ENCODE data around the gene SLC36A3.
"Not testable (repeated sequence)": the region's sequence is repeated elsewhere in the genome, so short reads cannot be mapped to it uniquely, and the experiment has no call there.

The SLC36A3 gene

DNA sequence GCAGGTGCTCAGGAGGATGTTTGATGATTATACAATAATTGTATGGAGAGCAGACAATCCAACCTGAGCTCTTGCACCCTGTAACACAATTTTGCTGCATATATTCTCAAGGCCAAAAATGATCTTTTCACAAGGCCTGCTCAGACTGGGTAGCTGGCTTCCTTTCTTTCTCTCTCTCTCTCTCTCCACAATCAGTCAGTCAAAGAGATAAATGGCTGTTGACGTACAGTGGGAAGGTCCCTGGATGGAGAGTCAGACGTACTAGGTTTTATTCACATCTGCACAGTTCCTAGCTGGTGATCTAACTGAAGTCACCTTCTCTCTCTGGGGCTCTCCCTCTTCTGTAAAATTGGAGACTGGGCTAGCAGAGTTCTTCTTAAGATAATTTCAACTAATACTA, 24.0 kb upstream of the SLC36A3 start:
- H3K36me3 ChIP-seq (ENCODE audit: insufficient read depth, low read length): no peaks in the 10 kb centered on the region
- H3K79me2 ChIP-seq (ENCODE audit: control insufficient read depth, insufficient read depth, low read length, unreplicated experiment): no peaks in the 10 kb centered on the region
- H2AFZ ChIP-seq (ENCODE audit: low read length, unreplicated experiment): no peak overlapping the region
- H3K27me3 ChIP-seq (ENCODE audit: insufficient read depth, low read length): peaks cover 64% of the 10 kb centered on the region
- H3K4me1 ChIP-seq (ENCODE audit: control insufficient read depth, insufficient read depth, low read length, unreplicated experiment): no peaks in the 10 kb centered on the region
- no peak overlapping the region for H3K27ac ChIP-seq (ENCODE audit: low read depth, low read length)
- H3K4me3 ChIP-seq (ENCODE audit: low read depth, low read length): no peak overlapping the region

DNA sequence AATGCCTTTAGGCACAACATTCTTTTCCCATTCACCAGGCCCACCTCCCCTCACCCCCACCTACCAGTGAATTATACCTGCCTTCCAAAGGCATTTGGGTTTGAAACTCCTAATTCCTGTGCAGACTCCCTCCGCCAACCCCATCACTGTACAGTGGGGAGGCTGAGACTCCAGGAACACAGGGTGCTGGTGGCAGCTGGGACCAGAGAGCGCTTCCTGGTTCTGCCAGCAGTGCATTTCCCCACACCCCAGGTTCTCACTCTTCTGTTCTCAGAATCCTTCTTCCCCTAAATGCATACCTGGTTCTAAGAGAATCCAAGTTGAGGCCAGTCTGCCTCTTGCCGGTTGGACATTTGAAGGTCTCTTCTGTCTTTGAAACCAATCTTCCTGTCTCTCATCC, 22.7 kb upstream of the SLC36A3 start:
- H3K27ac ChIP-seq (ENCODE audit: low read depth, low read length): no peak overlapping the region
- H3K4me3 ChIP-seq (ENCODE audit: low read depth, low read length): no peak overlapping the region
- H3K4me1 ChIP-seq (ENCODE audit: control insufficient read depth, insufficient read depth, low read length, unreplicated experiment): no peaks in the 10 kb centered on the region
- no peak overlapping the region for H2AFZ ChIP-seq (ENCODE audit: low read length, unreplicated experiment)
- no peaks in the 10 kb centered on the region for H3K36me3 ChIP-seq (ENCODE audit: insufficient read depth, low read length)
- H3K79me2 ChIP-seq (ENCODE audit: control insufficient read depth, insufficient read depth, low read length, unreplicated experiment): no peaks in the 10 kb centered on the region
- H3K27me3 ChIP-seq (ENCODE audit: insufficient read depth, low read length): peaks cover 65% of the 10 kb centered on the region

DNA sequence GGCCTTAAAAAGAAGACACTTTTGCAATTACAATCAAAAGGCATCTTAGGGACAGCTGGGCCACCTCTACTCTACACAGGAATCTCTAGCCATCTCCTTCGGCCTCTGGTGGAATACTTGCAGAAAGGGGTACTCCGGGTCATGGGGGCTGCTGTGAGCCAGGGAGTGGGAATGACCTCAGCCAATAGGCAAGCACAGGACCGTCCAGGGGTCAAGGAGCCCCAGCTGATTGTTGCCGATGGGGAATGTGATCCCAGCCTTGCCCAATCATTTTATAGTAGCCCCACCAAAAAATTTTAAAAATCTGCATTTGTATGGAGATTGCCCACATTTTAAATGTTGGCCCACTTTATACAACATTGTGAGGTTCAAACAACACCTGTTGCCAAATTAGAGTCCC, 16.9 kb upstream of the SLC36A3 start:
- Histone ChIP-seq H3K4me1 (ENCODE audit: control insufficient read depth, insufficient read depth, low read length, unreplicated experiment) (no peaks in the 10 kb centered on the region), H3K79me2 (ENCODE audit: control insufficient read depth, insufficient read depth, low read length, unreplicated experiment) (no peaks in the 10 kb centered on the region), H3K27me3 (ENCODE audit: insufficient read depth, low read length) (peaks cover 20% of the 10 kb centered on the region), H2AFZ (ENCODE audit: low read length, unreplicated experiment) (no peak overlapping the region), H3K36me3 (ENCODE audit: insufficient read depth, low read length) (no peaks in the 10 kb centered on the region), H3K27ac (ENCODE audit: low read depth, low read length) (no peak overlapping the region), H3K4me3 (ENCODE audit: low read depth, low read length) (no peak overlapping the region)

DNA sequence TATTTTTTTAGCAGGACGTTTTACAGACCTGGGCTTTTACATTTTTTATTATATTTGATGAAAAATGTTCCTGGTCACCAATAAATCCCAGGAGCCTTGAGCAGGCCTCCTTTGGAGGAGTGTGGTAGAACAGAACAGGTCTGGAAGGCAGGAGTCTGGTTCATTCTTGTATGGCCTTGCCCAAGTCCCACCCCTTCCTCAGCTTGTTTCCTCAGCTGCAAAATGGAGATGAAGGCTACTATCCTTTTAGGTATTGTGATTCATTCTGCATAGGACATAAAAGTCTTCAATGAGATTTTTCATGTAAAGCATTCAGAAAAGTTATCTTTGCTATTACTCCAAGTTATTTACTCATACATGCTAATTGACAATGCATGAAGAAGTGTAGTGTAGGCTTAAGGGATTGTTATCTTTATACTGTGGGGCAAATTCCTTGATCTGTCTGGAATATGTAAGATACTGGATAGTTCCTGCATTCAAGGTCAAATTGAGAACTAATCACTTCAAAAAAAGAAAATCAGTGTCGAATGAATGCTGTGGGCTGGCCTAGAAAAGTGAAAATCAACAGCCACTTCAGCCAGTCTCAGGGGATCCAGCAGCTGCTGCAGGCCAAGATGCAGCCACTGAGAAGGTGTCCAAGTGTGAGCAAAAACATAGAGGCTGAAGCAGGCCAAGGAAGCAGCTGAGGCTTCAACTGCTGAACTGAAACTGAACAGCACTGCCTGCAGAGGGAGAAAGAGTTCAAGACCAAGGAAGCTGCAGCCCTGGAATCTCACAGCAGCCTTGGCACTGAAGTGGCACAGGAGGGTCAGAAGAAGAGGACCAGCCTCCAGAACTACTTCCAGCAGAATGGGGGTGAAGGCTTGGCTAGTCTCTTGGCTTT, 15.5 kb upstream of the SLC36A3 start:
- Histone ChIP-seq H2AFZ (ENCODE audit: low read length, unreplicated experiment) (no peak overlapping the region), H3K4me3 (ENCODE audit: low read depth, low read length) (no peak overlapping the region), H3K27ac (ENCODE audit: low read depth, low read length) (no peak overlapping the region), H3K27me3 (ENCODE audit: insufficient read depth, low read length) (peaks cover 21% of the 10 kb centered on the region), H3K36me3 (ENCODE audit: insufficient read depth, low read length) (no peaks in the 10 kb centered on the region), H3K79me2 (ENCODE audit: control insufficient read depth, insufficient read depth, low read length, unreplicated experiment) (no peaks in the 10 kb centered on the region), H3K4me1 (ENCODE audit: control insufficient read depth, insufficient read depth, low read length, unreplicated experiment) (no peaks in the 10 kb centered on the region)

DNA sequence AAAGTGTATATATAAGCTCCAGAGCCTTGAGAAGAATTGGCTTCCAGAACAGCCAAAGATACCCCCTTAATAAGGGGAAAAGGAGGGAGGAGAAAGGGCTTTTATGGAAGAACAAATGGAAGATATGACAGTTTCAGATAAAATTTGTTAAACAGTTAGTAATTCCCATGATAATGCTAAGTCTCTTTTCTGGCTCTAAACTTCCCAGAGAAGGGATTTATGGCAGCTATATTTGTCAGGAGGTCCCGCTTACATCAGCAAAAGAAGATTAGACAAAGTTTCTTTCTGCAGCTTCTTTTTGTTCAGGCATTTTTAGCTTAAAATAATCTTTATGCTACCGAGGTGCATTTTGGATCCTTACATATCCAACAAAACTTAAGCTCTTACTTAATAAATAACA, 14.3 kb upstream of the SLC36A3 start:
- H3K36me3 ChIP-seq (ENCODE audit: insufficient read depth, low read length): no peaks in the 10 kb centered on the region
- H3K4me3 ChIP-seq (ENCODE audit: low read depth, low read length): no peak overlapping the region
- H3K27ac ChIP-seq (ENCODE audit: low read depth, low read length): no peak overlapping the region
- H2AFZ ChIP-seq (ENCODE audit: low read length, unreplicated experiment): no peak overlapping the region
- H3K4me1 ChIP-seq (ENCODE audit: control insufficient read depth, insufficient read depth, low read length, unreplicated experiment): no peaks in the 10 kb centered on the region
- no peaks in the 10 kb centered on the region for H3K79me2 ChIP-seq (ENCODE audit: control insufficient read depth, insufficient read depth, low read length, unreplicated experiment)
- peaks cover 28% of the 10 kb centered on the region for H3K27me3 ChIP-seq (ENCODE audit: insufficient read depth, low read length)

DNA sequence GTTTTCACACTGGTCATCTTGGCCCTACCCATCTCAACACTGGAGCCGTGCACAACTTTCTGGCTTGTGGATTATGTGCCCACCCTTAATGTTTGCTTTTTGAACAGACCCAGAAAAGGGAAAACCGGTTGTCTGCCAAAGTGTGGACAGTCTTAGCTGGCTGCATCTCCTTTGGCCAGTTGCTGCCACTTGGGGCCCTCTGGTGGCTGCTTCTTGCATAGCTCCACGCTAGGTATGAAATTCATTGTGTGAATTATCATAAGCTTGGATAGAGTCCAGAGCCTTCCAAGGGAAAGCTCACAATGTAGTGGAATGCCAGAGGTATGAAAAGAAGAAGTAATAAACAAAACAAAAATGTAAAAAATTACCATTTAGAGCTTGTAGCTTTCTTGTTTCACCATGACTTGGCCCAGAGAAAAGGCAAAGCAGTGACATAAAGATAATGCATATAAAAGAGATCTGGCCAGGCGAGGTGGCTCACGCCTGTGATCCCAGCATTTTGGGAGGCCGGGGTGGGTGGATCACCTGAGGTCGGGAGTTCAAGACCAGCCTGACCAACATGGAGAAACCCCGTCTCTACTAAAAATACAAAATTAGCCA, 12.5 kb upstream of the SLC36A3 start:
- peaks cover 29% of the 10 kb centered on the region for H3K27me3 ChIP-seq (ENCODE audit: insufficient read depth, low read length)

DNA sequence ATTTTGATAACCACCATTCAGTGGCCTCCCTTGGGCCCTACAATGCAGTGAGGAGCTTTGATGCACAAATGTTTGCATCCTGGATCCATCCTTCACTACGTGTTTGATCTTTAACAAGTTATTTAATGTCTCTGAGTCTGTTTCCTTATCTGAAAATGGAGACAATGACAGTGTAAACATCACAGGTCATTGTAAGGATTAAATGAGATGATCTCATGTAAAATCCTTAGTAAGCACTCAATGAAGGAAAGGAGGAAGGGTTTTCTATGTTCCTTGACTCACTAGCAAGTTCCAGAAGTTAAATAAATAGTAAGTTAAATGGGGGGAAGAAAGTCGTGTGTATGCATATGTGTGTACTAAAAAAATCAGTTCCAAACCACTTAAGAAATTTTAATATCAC, 9.8 kb upstream of the SLC36A3 start:
- Histone ChIP-seq H2AFZ (ENCODE audit: low read length, unreplicated experiment) (no peak overlapping the region), H3K36me3 (ENCODE audit: insufficient read depth, low read length) (no peaks in the 10 kb centered on the region), H3K4me1 (ENCODE audit: control insufficient read depth, insufficient read depth, low read length, unreplicated experiment) (no peaks in the 10 kb centered on the region), H3K27ac (ENCODE audit: low read depth, low read length) (no peak overlapping the region), H3K27me3 (ENCODE audit: insufficient read depth, low read length) (peaks cover 36% of the 10 kb centered on the region), H3K4me3 (ENCODE audit: low read depth, low read length) (no peak overlapping the region), H3K79me2 (ENCODE audit: control insufficient read depth, insufficient read depth, low read length, unreplicated experiment) (no peaks in the 10 kb centered on the region)

More for the DNA sequence above, 12.5 kb upstream of the SLC36A3 start:
- no peak overlapping the region for H3K27ac ChIP-seq (ENCODE audit: low read depth, low read length)
- no peak overlapping the region for H3K4me3 ChIP-seq (ENCODE audit: low read depth, low read length)
- no peaks in the 10 kb centered on the region for H3K36me3 ChIP-seq (ENCODE audit: insufficient read depth, low read length)
- no peaks in the 10 kb centered on the region for H3K79me2 ChIP-seq (ENCODE audit: control insufficient read depth, insufficient read depth, low read length, unreplicated experiment)
- no peaks in the 10 kb centered on the region for H3K4me1 ChIP-seq (ENCODE audit: control insufficient read depth, insufficient read depth, low read length, unreplicated experiment)
- no peak overlapping the region for H2AFZ ChIP-seq (ENCODE audit: low read length, unreplicated experiment)

DNA sequence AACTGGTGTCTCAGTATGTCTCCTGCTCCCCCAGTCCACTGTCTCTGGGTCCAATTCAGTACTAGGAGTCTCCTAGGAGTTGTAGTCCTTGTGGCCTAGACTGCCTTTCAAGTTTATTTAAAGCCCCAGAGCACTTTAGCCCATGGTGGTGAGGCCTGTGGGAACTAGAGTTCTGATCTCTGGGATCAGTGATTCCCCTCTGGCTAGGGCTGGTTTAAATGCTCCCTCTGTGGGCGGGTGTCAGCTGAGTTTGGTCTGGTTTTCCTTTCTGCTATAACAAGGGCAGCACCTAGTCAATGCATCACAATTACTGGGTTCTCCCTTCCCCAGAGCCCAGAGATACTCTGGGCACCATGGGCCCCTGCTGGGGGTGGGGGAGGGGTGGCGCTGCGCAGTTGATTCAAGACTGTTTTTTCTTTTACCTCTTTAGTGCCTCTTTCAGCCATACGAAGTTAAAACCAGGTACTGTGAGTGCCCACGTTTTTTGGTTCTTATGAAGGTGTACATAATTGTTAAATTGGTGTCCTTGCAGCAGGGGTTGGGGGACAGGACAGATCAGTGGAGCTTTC, 9.3 kb upstream of the SLC36A3 start:
- Histone ChIP-seq H3K4me3 (ENCODE audit: low read depth, low read length) (no peak overlapping the region), H3K27ac (ENCODE audit: low read depth, low read length) (no peak overlapping the region), H3K36me3 (ENCODE audit: insufficient read depth, low read length) (no peaks in the 10 kb centered on the region), H3K79me2 (ENCODE audit: control insufficient read depth, insufficient read depth, low read length, unreplicated experiment) (no peaks in the 10 kb centered on the region), H2AFZ (ENCODE audit: low read length, unreplicated experiment) (no peak overlapping the region), H3K27me3 (ENCODE audit: insufficient read depth, low read length) (peaks cover 41% of the 10 kb centered on the region), H3K4me1 (ENCODE audit: control insufficient read depth, insufficient read depth, low read length, unreplicated experiment) (no peaks in the 10 kb centered on the region)

DNA sequence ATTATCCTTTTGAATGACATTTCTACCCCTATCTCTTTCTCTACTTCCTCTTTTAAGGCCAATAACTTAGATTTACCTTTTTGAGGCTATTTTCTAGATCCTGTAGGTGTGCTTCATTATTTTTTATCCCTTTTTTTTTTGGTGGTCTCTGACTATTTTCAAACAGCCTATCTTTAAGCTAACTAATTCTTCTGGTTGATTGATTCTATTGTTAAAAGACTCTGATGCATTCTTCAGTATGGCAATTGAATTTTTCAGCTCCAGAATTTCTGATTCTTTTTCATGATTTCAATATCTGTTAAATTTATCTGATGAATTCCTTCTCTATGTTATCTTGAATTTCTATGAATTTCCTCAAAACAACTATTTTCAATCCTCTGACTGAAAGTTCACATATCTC, 7.4 kb upstream of the SLC36A3 start:
- H2AFZ ChIP-seq (ENCODE audit: low read length, unreplicated experiment): no peak overlapping the region
- no peaks in the 10 kb centered on the region for H3K36me3 ChIP-seq (ENCODE audit: insufficient read depth, low read length)
- no peak overlapping the region for H3K27ac ChIP-seq (ENCODE audit: low read depth, low read length)
- no peaks in the 10 kb centered on the region for H3K4me1 ChIP-seq (ENCODE audit: control insufficient read depth, insufficient read depth, low read length, unreplicated experiment)
- H3K4me3 ChIP-seq (ENCODE audit: low read depth, low read length): no peak overlapping the region
- peaks cover 57% of the 10 kb centered on the region for H3K27me3 ChIP-seq (ENCODE audit: insufficient read depth, low read length)
- no peaks in the 10 kb centered on the region for H3K79me2 ChIP-seq (ENCODE audit: control insufficient read depth, insufficient read depth, low read length, unreplicated experiment)

DNA sequence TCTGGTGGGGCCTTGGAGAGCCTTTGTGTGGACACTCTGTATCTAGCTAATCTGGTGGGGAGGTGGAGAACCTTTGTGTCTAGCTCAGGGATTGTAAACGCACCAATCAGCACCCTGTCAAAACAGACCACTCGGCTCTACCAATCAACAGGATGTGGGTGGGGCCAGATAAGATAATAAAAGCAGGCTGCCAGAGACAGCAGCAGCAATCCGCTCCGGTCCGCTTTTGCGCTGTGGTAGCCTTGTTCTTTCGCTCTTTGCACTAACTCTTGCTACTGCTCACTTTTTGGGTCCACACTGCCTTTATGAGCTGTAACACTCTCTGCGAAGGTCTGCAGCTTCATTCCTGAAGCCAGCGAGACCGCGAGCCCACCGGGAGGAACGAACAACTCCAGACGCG, 6.3 kb upstream of the SLC36A3 start:
- H3K27me3 ChIP-seq (ENCODE audit: insufficient read depth, low read length): peaks cover 58% of the 10 kb centered on the region
- H3K79me2 ChIP-seq (ENCODE audit: control insufficient read depth, insufficient read depth, low read length, unreplicated experiment); H3K4me1 ChIP-seq (ENCODE audit: control insufficient read depth, insufficient read depth, low read length, unreplicated experiment); H3K27ac ChIP-seq (ENCODE audit: low read depth, low read length); H2AFZ ChIP-seq (ENCODE audit: low read length, unreplicated experiment); H3K4me3 ChIP-seq (ENCODE audit: low read depth, low read length); H3K36me3 ChIP-seq (ENCODE audit: insufficient read depth, low read length): not testable (repeated sequence)

DNA sequence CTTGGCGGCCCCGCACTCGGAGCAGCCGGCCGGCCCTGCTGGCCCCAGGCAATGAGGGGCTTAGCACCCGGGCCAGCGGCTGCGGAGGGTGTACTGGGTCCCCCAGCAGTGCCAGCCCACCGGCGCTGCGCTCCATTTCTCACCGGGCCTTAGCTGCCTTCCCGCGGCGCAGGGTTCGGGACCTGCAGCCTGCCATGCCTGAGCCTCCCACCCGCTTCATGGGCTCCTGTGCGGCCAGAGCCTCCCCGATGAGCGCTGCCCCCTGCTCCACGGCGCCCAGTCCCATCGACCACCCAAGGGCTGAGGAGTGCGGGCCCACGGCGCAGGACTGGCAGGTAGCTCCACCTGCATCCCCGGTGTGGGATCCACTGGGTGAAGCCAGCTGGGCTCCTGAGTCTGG, 5.7 kb upstream of the SLC36A3 start:
- H3K79me2 ChIP-seq (ENCODE audit: control insufficient read depth, insufficient read depth, low read length, unreplicated experiment); H3K27ac ChIP-seq (ENCODE audit: low read depth, low read length); H2AFZ ChIP-seq (ENCODE audit: low read length, unreplicated experiment); H3K4me3 ChIP-seq (ENCODE audit: low read depth, low read length); H3K4me1 ChIP-seq (ENCODE audit: control insufficient read depth, insufficient read depth, low read length, unreplicated experiment); H3K36me3 ChIP-seq (ENCODE audit: insufficient read depth, low read length): not testable (repeated sequence)
- H3K27me3 ChIP-seq (ENCODE audit: insufficient read depth, low read length): peaks cover 55% of the 10 kb centered on the region
